ENCODE measurements around the gene ALDH1A3.

ALDH1A3 gene

DNA sequence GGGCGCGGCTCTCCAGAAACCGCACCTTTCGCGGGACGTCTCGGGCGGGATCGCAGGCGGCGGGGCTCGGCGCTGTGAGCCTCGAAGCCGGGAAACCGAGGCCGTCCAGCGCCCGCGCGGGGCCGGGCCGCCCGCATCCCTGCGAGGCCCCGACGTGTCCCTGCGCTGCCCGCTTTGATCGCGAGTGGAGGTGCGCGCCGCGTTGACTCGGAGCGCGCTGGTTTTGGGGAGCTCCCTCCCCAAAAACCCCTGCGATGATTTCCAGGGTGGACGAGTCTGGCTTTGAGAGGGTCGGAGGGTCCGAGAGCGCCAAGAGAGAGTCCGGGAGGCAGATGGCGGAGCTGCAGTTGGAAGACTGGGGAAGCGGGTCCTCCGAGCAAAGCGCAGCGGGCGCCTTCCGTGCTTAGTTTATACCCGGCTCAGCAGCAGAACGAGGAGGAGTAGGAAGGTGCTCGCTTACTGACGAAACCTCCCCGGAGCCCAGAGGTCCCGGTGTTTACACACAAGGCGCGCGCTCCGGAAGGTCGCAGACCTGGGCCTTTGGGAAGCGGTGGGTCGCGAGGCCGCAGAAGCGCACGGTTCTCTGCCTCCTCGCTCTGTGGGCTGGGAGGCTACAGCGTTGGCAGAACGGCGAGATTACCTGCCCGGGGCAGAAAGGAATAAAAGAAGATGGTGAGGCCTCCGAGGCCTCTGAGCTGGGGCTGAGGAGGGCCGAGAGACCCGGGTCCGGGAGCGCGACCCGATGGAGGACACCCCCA is 687 bp downstream of the ALDH1A3 start:
- no peak for DNase-seq (ENCODE audit: low read depth, low spot score)
- H3K27ac ChIP-seq, result peak overlapping the region; percentile 74

- no peak for DNase-seq (ENCODE audit: low read depth, low spot score)
- H3K27ac ChIP-seq, result peak overlapping the region; percentile 74
Observed at GRCh38 chr15:100880897-100881242, 1.2 kb downstream of the ALDH1A3 start.

DNA sequence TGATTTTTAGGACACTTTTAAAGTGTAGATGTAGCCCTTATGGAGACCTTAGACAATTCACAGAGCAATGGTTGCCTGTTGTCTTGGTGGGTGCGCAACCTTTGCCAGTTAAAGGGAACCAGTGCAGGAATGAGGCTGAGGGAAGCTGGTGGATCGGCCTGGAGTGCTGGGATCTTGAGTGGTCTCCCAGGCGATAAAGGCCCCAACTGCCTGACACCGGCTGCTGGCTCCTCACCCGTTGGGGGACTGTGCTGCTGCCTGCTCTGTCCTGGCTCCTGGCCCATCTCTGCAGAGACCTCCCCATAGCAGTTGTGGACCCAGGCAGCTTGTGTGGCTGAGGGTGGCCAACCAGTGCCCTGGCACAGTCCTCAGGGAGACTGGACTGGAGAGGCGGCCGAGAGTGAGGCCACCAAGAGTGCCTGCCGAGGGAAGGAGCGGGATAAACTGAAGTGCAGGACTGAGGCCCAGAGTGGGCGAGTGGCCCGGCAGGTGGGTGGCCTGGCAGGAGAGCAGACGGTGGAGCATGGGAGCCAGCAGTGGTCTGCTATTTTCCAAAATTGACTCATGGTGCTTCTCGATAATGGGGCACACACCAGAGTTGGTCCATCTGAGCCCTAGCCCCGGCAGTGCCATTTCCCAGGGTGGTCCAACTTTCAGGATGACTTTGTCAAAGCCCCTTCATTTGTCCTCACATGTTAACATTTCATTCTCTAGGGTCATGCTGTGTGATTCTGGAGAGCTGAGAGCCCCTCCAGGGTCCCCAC is 2.1 kb downstream of the ALDH1A3 start:
- DNase-seq (ENCODE audit: low read depth, low spot score), result no peak
- H3K27ac ChIP-seq, result peak overlapping the region; percentile 74

- H3K27ac ChIP-seq, result peak overlapping the region; percentile 13
- DNase-seq (ENCODE audit: low read depth, low spot score), result no peak
Observed at GRCh38 chr15:100885116-100885515, 5.5 kb downstream of the ALDH1A3 start.

DNA sequence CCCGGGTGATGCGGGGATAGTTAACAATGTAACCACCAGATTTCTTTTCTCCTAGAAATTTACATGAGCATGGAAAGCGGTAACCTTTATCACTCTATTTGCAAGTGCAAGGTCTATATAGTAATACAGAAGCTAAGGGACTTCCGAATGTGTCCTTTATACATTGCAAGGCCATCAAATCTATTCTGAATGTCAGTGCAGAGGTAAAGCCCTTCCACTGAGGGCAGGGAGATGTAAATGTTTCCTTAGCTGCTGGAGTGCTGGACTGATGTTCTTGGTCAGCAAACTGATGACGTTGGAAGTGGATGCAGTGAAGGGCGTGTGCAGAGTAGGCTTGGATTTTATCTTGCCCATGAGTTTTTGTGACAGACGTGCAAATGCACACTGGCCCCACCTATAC is 6.2 kb downstream of the ALDH1A3 start:
- DNase-seq (ENCODE audit: low read depth, low spot score), result no peak

DNA sequence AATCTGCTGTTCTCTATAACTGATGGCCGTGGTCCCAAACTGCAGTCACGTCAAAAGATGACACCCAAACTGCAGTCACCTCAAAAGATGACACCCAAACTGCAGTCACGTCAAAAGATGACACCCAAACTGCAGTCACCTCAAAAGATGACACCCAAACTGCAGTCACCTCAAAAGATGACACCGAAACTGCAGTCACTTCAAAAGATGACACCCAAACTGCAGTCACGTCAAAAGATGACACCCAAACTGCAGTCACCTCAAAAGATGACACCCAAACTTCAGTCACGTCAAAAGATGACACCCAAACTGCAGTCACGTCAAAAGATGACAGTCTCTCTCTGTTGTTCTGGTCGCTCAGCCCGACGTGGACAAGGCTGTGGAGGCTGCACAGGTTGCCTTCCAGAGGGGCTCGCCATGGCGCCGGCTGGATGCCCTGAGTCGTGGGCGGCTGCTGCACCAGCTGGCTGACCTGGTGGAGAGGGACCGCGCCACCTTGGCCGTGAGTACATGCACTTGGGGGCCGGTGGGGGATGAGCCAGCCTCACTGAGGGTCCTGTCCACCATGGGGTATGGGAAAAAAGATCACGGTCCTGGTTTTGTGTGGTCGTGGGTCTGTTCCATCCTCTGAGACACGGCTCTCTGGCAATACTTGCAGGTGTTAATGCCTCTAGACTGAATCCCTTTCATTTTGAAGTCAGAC is 7.7 kb downstream of the ALDH1A3 start:
- DNase-seq (ENCODE audit: low read depth, low spot score), result no peak
- peak overlapping the region; percentile 88 for H3K27ac ChIP-seq

More for the DNA sequence above, 6.2 kb downstream of the ALDH1A3 start:
- peak overlapping the region; percentile 31 for H3K27ac ChIP-seq

DNA sequence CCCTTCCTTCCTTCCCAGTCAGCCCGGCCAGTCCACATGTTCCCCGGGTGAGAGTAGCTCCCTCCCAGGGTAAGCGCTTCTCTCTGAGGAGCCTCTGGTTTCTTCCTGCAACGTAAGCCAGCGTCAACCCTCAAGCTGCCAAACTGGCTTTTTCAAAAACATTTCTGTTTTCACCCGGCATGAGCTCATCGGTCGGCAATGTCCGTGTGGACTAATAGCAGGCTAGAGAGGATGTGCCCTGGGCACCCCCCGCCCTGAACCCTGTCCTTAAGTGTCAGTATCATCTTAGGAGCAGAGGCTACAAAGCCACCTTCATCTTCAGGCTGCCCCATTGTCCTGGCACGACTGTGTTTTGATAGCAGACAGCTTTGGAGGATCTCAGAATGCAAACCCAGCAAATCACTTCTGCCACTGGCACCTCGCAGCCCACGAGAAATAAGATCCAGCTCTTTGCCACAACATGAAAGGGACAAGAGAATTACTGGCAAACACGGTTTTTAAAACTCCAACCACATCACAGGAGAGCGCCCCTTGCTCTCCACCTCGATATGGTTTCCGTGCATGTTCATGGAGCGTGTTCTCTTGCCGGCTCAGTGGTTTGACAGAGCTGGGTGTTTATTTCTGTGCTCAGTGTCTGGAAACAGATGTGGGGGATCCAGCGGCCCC is 9.9 kb downstream of the ALDH1A3 start:
- peak overlapping the region; percentile 88 for H3K27ac ChIP-seq
- DNase-seq (ENCODE audit: low read depth, low spot score), result peak; percentile 68

- DNase-seq (ENCODE audit: low read depth, low spot score), result no peak
- peak overlapping the region; percentile 88 for H3K27ac ChIP-seq
Observed at GRCh38 chr15:100890051-100890720, 10.6 kb downstream of the ALDH1A3 start.

DNA sequence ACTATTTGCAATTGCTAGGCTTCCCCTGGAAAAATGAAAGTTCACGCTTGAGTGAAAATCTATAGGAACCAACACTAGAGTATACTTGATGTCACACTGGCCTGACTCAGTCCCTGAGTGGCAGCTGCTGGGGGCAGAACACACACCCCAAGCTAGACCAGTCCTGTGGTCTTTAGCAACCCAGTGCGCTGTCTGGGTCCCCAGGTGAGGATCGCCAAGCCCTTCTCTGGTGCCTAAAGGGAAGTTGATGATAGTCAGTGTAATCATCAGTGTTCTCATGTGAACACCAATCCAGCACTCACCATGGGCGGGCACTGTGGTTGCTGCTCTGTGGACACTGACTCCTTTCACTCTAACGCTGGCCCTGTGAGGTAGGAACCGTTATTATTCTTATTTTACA is 11.2 kb downstream of the ALDH1A3 start:
- DNase-seq (ENCODE audit: low read depth, low spot score), result no peak
- peak overlapping the region; percentile 88 for H3K27ac ChIP-seq

GRCh38 chr15:100891307-100892012 is 11.8 kb downstream of the ALDH1A3 start:
- DNase-seq (ENCODE audit: low read depth, low spot score), result no peak
- H3K27ac ChIP-seq, result peak overlapping the region; percentile 88

- H3K27ac ChIP-seq, result peak overlapping the region; percentile 88
- no peak for DNase-seq (ENCODE audit: low read depth, low spot score)
Observed at GRCh38 chr15:100892013-100892355, 12.4 kb downstream of the ALDH1A3 start.

GRCh38 chr15:100893261-100893963 is 13.8 kb downstream of the ALDH1A3 start:
- H3K27ac ChIP-seq, result no peak overlapping the region
- DNase-seq (ENCODE audit: low read depth, low spot score), result no peak

DNA sequence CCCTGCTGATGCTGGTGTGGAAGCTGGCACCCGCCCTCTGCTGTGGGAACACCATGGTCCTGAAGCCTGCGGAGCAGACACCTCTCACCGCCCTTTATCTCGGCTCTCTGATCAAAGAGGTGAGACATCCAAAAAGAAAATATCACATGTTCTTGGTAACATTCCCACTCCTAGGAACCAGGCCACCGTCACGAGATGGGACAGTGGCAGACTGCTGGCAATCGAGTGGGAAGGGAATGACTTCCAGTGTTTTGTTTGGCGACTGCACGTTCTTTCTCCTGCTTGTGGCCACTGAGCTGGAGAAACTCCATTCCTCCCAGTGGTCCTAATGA is 14.3 kb downstream of the ALDH1A3 start:
- no peak for DNase-seq (ENCODE audit: low read depth, low spot score)
- no peak overlapping the region for H3K27ac ChIP-seq

GRCh38 chr15:100895721-100896120 is 16.1 kb downstream of the ALDH1A3 start:
- no peak for DNase-seq (ENCODE audit: low read depth, low spot score)
- no peak overlapping the region for H3K27ac ChIP-seq

- H3K27ac ChIP-seq, result peak overlapping the region; percentile 81
- no peak for DNase-seq (ENCODE audit: low read depth, low spot score)
Observed at GRCh38 chr15:100897221-100898151, 17.9 kb downstream of the ALDH1A3 start.

DNA sequence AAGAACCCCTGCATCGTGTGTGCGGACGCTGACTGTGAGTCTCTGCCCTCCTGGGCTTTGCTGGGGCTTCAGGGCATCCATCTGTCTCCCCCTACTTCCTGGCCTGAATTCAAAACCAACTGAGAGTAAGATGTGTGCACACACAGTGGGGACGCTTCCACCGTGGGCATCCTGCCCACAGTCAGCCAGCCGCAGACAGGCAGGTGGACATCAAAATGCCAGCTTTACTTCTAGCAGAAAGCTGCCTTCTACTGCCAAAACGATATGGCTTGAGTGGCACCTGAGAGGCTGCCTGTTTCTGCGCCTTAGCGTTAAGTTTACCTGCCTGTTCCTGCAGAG is 18.5 kb downstream of the ALDH1A3 start:
- DNase-seq (ENCODE audit: low read depth, low spot score), result no peak
- peak overlapping the region; percentile 81 for H3K27ac ChIP-seq

DNA sequence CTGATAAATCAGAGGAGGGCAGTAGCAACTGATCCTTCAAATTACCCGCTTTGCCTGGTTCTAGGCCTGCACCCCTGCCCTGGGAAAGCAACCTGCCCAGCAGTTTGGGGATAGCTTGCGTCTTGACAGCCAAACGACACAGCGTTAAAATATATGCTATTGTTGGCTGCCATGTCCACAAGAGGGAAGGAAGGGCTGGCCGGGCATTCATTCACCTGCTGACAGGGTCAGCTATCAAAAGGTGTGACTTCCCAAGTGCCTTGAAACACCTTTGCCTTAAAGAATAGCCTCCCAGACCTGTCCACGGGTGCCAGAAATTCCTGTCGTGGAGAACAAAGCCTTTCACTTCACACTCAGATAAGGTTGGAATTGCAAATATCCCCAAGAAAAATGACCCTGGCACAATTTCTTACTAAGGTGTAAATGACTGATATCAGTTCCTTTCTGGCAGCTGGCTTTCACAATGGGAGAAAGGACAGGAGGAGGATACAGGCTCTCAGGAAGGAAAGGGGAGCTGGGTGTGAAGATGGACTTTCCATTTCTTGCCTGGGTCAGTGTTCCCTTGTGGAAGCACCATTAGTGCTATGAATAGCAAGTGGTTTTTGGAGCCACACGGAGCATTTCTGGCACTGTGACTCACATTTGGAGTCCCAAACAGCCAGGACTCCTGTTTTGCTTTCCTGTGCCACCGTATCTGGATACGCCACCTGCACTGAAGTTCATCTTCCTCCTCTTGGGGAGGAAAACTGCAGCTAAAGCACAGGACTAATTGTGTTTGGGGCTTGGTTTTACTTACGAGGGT is 19.2 kb downstream of the ALDH1A3 start:
- peak overlapping the region; percentile 81 for H3K27ac ChIP-seq
- no peak for DNase-seq (ENCODE audit: low read depth, low spot score)

Measured in epithelial cell of prostate (primary cell).